ENCODE results near the gene TVP23A.

Gene TVP23A

GRCh38 chr16:10728003-10728887, 90.3 kb downstream of the TVP23A start:
- DNase-seq (ENCODE audit: low spot score), result no peak
- H3K4me3 ChIP-seq, result no peak overlapping the region
- TF ChIP-seq, protein P1, sequence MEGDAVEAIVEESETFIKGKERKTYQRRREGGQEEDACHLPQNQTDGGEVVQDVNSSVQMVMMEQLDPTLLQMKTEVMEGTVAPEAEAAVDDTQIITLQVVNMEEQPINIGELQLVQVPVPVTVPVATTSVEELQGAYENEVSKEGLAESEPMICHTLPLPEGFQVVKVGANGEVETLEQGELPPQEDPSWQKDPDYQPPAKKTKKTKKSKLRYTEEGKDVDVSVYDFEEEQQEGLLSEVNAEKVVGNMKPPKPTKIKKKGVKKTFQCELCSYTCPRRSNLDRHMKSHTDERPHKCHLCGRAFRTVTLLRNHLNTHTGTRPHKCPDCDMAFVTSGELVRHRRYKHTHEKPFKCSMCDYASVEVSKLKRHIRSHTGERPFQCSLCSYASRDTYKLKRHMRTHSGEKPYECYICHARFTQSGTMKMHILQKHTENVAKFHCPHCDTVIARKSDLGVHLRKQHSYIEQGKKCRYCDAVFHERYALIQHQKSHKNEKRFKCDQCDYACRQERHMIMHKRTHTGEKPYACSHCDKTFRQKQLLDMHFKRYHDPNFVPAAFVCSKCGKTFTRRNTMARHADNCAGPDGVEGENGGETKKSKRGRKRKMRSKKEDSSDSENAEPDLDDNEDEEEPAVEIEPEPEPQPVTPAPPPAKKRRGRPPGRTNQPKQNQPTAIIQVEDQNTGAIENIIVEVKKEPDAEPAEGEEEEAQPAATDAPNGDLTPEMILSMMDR (IDR thresholded peaks at IDR 0.05), result no peak
- H3K27ac ChIP-seq, result no peak overlapping the region

Data from coronary artery (tissue), 2 donors.